SK-N-SH (cell line): ENCODE data around the gene TMEM168. TPM values are rescaled to one million over a fixed set of nuclear protein-coding genes. Genes with fewer than 3 reads are reported as not detected.

Source experiments
- CTCF ChIA-PET: fragments of 300-600, 350-600 bp; formaldehyde crosslinking; extraction: SDS; loops from one replicate; lab custom pipeline; 2021; lab: Yijun Ruan, JAX
- POLR2A ChIA-PET: fragments of 350-600 bp; sonication (Branson Sonifier 250); formaldehyde crosslinking; extraction: SDS; loops from one replicate; lab custom pipeline; 2020; ENCODE audit warnings: antibody characterized with exemption, inconsistent platforms; lab: Yijun Ruan, JAX
- DNase-seq: peaks from one replicate; pipeline ENCODE4 v3.0.0; 2012
- H2AFZ ChIP-seq: fragments of 200-600 bp; sonication (generic); 2 replicates; pipeline ENCODE4 v1.8.1; 2016; ENCODE audit warnings: antibody characterized with exemption, mild to moderate bottlenecking, low read depth
- H3F3A ChIP-seq: fragments of 200-600 bp; sonication (generic); replicated peaks from 2 replicates; pipeline ENCODE3; 2016; ENCODE audit warnings: antibody characterized with exemption, mild to moderate bottlenecking; ENCODE audit not compliant: insufficient read depth
- H3K27ac ChIP-seq, 2 experiments: fragments of 200-500 bp in 1 of 2; fragments of 200-600 bp in 1 of 2; sonication (Bioruptor generic) in 1 of 2; sonication (generic), shearing (Covaris generic) in 1 of 2; 2 replicates each; pipeline versions ENCODE4 v1.5.1 to v1.6.1; 2014 to 2016; ENCODE audit warnings: low read depth in 2 of 2, inconsistent platforms in 1 of 2, low read length in 1 of 2, mild to moderate bottlenecking in 1 of 2, mixed read lengths in 1 of 2
- H3K27me3 ChIP-seq: fragments of 200-600 bp; sonication (generic), shearing (Covaris generic); 2 replicates; pipeline ENCODE4 v1.6.1; 2016; ENCODE audit warnings: mixed run types; ENCODE audit not compliant: insufficient read depth
- H3K36me3 ChIP-seq, 2 experiments: fragments of 200-500 bp in 1 of 2; fragments of 200-600 bp in 1 of 2; sonication (Bioruptor generic) in 1 of 2; sonication (generic) in 1 of 2; replicated peaks in 1 of 2; 2 replicates each; pipeline versions ENCODE3 to v1.5.1; 2014 to 2016; ENCODE audit warnings: low read length in 1 of 2, mild to moderate bottlenecking in 1 of 2; ENCODE audit not compliant: insufficient read depth in 2 of 2, control insufficient read depth in 1 of 2
- H3K4me1 ChIP-seq, 2 experiments: fragments of 200-500 bp in 1 of 2; fragments of 200-600 bp in 1 of 2; sonication (Bioruptor generic) in 1 of 2; sonication (generic), shearing (Covaris generic) in 1 of 2; 2 replicates each; pipeline versions ENCODE4 v1.5.1 to v1.6.1; 2014 to 2016; ENCODE audit warnings: low read depth in 1 of 2, low read length in 1 of 2, mixed run types in 1 of 2; ENCODE audit not compliant: insufficient read depth in 2 of 2, control insufficient read depth in 1 of 2
- H3K4me2 ChIP-seq: fragments of 200-600 bp; sonication (generic), shearing (Covaris generic); 2 replicates; pipeline ENCODE4 v1.6.1; 2017; ENCODE audit warnings: mixed run types
- H3K4me3 ChIP-seq, 2 experiments: fragments of 200-500 bp in 1 of 2; fragments of 200-600 bp in 1 of 2; sonication (Bioruptor generic) in 1 of 2; sonication (generic), shearing (Covaris generic) in 1 of 2; 2 replicates each; pipeline versions ENCODE4 v1.5.1 to v1.8.1; 2014 to 2016; ENCODE audit warnings: low read depth in 2 of 2, inconsistent platforms in 1 of 2, low read length in 1 of 2, mild to moderate bottlenecking in 1 of 2, mixed read lengths in 1 of 2, moderate library complexity in 1 of 2
- H3K79me2 ChIP-seq: fragments of 200-600 bp; sonication (generic); 2 replicates; pipeline ENCODE4 v1.8.1; 2017; ENCODE audit warnings: mild to moderate bottlenecking; ENCODE audit not compliant: insufficient read depth
- H3K9ac ChIP-seq: fragments of 200-600 bp; sonication (generic); 2 replicates; pipeline ENCODE4 v1.6.1; 2017; ENCODE audit warnings: mixed run types
- H3K9me2 ChIP-seq: fragments of 200-600 bp; sonication (generic); 2 replicates; pipeline ENCODE4 v1.6.1; 2017; ENCODE audit warnings: mixed run types
- H3K9me3 ChIP-seq: fragments of 200-600 bp; sonication (generic); 2 replicates; pipeline ENCODE4 v1.6.1; 2017; ENCODE audit warnings: mixed run types, mild to moderate bottlenecking, moderate library complexity
- H4K20me1 ChIP-seq: fragments of 200-600 bp; sonication (generic); 2 replicates; pipeline ENCODE4 v1.6.1; 2017; ENCODE audit warnings: mild to moderate bottlenecking, mixed run types; ENCODE audit not compliant: insufficient read depth
- CHD2 ChIP-seq: fragments of 150-350 bp; IDR thresholded peaks from 2 replicates; pipeline ENCODE4 v1.6.1; 2018; ENCODE audit warnings: low read length; ENCODE audit not compliant: partially characterized antibody
- EP300 ChIP-seq, 2 experiments: IDR thresholded peaks; 2 replicates each; pipeline versions ENCODE4 v1.4.0 to v1.6.1; 2012; ENCODE audit warnings: borderline replicate concordance in 1 of 2, low read depth in 1 of 2, low read length in 1 of 2
- FOSL2 ChIP-seq: IDR thresholded peaks from 2 replicates; pipeline ENCODE4 v1.4.0; 2012; ENCODE audit warnings: low read depth, mild to moderate bottlenecking, moderate library complexity, borderline replicate concordance
- FOXJ3 ChIP-seq: sonication (generic); formaldehyde crosslinking; IDR thresholded peaks from 2 replicates; pipeline ENCODE4 v1.5.1; 2020; ENCODE audit warnings: mild to moderate bottlenecking, missing genetic modification reagents
- FOXM1 ChIP-seq: IDR thresholded peaks from 2 replicates; pipeline ENCODE4 v1.4.0; 2012; ENCODE audit warnings: low read depth, mild to moderate bottlenecking
- GABPA ChIP-seq: IDR thresholded peaks from 2 replicates; pipeline ENCODE4 v1.4.0; 2012; ENCODE audit warnings: low read depth, mild to moderate bottlenecking
- NFIC ChIP-seq: IDR thresholded peaks from 2 replicates; pipeline ENCODE4 v1.4.0; 2012; ENCODE audit warnings: borderline replicate concordance
- POLR2AphosphoS5 ChIP-seq: IDR thresholded peaks from 2 replicates; pipeline ENCODE4 v1.6.1; 2012; ENCODE audit warnings: low read depth, low read length
- RCOR1 ChIP-seq: fragments of 150-350 bp; IDR thresholded peaks from 2 replicates; pipeline ENCODE4 v1.6.1; 2017; ENCODE audit warnings: antibody characterized with exemption, low read length
- RFX5 ChIP-seq: IDR thresholded peaks from 2 replicates; pipeline ENCODE4 v1.6.1; 2012; ENCODE audit warnings: mild to moderate bottlenecking, improper control_type of control experiment, low read length
- RXRA ChIP-seq: IDR thresholded peaks from 2 replicates; pipeline ENCODE4 v1.4.0; 2012; ENCODE audit warnings: low read depth, mild to moderate bottlenecking, borderline replicate concordance
- SMC3 ChIP-seq: IDR thresholded peaks from 2 replicates; pipeline ENCODE4 v1.6.1; 2012; ENCODE audit warnings: low read depth, low read length, improper control_type of control experiment
- TCF12 ChIP-seq: IDR thresholded peaks from 2 replicates; pipeline ENCODE4 v1.4.0; 2012
- WGBS: methylation state at CpG from one replicate; pipeline ENCODE4 v1.1.6; 2017; ENCODE audit warnings: low lambda C conversion rate; 5-methylcytosine and 5-hydroxymethylcytosine counted together
- polyA plus RNA-seq, 3 experiments: library from polyadenylated mRNA; depleted of rRNA; stranded (reverse); fragments of >200 nt; gene quantifications; 2 replicates each; pipeline ENCODE4 v1.2.3, GENCODE V29; 2012
- TF ChIP-seq, protein P1 (sequence below): fragments of 150-350 bp; IDR thresholded peaks from 2 replicates; pipeline ENCODE4 v1.6.1; 2017; ENCODE audit warnings: antibody characterized with exemption, low read length, low read depth, borderline replicate concordance
- TF ChIP-seq, protein P2 (sequence below): fragments of 150-350 bp; IDR thresholded peaks from 2 replicates; pipeline ENCODE4 v1.6.1; 2016; ENCODE audit warnings: mild to moderate bottlenecking, low read depth, low read length
- TF ChIP-seq, protein P3 (sequence below): IDR thresholded peaks from 2 replicates; pipeline ENCODE4; 2012
- TF ChIP-seq, protein P4 (sequence below): fragments of 200-600 bp; sonication (generic); IDR thresholded peaks from 2 replicates; pipeline ENCODE4 v1.6.1; 2017; ENCODE audit warnings: antibody characterized with exemption, mild to moderate bottlenecking, moderate library complexity
- TF ChIP-seq, protein P5 (sequence below): IDR thresholded peaks from 2 replicates; pipeline ENCODE4 v1.4.0; 2012; ENCODE audit warnings: low read depth, borderline replicate concordance

The TMEM168 gene
- polyA plus RNA-seq, 1 of the 3 experiments (the other 2 are of a cell fraction) = 32.2 TPM

DNA sequence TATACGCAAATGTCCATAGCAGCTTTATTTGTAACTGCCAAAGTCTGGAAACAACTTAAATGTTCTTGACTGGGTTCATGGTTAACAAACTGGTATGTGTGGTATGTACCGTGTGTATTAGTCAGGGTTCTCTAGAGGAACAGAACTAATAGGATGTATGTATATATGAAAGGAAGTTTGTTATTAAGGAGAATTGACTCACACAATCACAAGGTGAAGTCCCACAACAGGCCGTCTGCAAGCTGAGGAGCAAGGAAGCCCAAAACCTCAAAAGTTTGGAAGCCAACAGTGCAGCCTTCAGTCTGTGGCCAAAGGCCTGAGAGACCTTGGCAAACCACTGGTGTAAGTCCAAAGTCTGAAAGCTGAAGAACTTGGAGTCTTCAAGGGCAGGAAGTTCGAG is 66.8 kb downstream of the TMEM168 start:
- Histone ChIP-seq H3K36me3 (no peaks in the 10 kb centered on the region), H3K27me3 (no peaks in the 10 kb centered on the region), H4K20me1 (no peaks in the 10 kb centered on the region), H3K27ac (no peak overlapping the region), H3K9me2 (no peaks in the 10 kb centered on the region), H2AFZ (no peak overlapping the region), H3K79me2 (no peaks in the 10 kb centered on the region), H3K4me1 (no peaks in the 10 kb centered on the region), H3K9ac (no peak overlapping the region), H3K4me2 (no peak overlapping the region), H3K4me3 (no peak overlapping the region), H3K9me3 (no peaks in the 10 kb centered on the region), H3F3A (no peaks in the 10 kb centered on the region)
- CTCF ChIA-PET = no interaction called here
- TF ChIP-seq, protein P1, sequence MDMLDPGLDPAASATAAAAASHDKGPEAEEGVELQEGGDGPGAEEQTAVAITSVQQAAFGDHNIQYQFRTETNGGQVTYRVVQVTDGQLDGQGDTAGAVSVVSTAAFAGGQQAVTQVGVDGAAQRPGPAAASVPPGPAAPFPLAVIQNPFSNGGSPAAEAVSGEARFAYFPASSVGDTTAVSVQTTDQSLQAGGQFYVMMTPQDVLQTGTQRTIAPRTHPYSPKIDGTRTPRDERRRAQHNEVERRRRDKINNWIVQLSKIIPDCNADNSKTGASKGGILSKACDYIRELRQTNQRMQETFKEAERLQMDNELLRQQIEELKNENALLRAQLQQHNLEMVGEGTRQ = no peak
- TF ChIP-seq FOSL2 (no peak), FOXM1 (no peak), FOXJ3 (CRISPR knock-in tag) (no peak), RCOR1 (no peak), RXRA (no peak), SMC3 (no peak), POLR2AphosphoS5 (no peak)
- POLR2A ChIA-PET = no interaction called here
- 56% methylated on average over 4 of the region's 4 CpGs for WGBS
- no peak for DNase-seq

DNA sequence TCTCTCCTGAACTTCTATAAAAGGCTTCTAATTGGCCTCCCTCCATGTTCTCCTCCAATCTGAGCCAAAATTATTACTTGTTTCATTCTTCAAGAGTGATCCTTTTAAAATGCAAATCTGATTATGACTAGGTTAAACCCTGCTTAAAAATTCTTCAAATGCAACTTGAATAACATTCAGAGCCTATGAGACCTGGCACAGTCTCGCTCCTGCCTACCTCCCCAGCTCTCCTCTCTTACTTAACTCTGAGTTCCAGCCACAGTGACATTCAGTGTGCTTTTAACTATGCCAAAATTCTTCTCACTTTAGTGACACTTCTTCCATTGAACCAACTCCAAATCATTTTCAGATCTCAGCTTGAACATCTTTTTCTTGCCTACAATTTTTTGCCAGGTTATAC is 68.8 kb downstream of the TMEM168 start:
- CTCF ChIA-PET = no interaction called here
- Histone ChIP-seq H2AFZ (no peak overlapping the region), H3K4me1 (no peaks in the 10 kb centered on the region), H3K27ac (no peak overlapping the region), H3K79me2 (no peaks in the 10 kb centered on the region), H3K9me3 (no peaks in the 10 kb centered on the region), H3F3A (no peaks in the 10 kb centered on the region), H3K4me2 (no peak overlapping the region), H3K36me3 (no peaks in the 10 kb centered on the region), H3K27me3 (no peaks in the 10 kb centered on the region), H4K20me1 (no peaks in the 10 kb centered on the region), H3K4me3 (no peak overlapping the region), H3K9ac (no peak overlapping the region), H3K9me2 (no peaks in the 10 kb centered on the region)
- TF ChIP-seq, protein P2, sequence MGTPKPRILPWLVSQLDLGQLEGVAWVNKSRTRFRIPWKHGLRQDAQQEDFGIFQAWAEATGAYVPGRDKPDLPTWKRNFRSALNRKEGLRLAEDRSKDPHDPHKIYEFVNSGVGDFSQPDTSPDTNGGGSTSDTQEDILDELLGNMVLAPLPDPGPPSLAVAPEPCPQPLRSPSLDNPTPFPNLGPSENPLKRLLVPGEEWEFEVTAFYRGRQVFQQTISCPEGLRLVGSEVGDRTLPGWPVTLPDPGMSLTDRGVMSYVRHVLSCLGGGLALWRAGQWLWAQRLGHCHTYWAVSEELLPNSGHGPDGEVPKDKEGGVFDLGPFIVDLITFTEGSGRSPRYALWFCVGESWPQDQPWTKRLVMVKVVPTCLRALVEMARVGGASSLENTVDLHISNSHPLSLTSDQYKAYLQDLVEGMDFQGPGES = no peak
- TF ChIP-seq, protein P3, sequence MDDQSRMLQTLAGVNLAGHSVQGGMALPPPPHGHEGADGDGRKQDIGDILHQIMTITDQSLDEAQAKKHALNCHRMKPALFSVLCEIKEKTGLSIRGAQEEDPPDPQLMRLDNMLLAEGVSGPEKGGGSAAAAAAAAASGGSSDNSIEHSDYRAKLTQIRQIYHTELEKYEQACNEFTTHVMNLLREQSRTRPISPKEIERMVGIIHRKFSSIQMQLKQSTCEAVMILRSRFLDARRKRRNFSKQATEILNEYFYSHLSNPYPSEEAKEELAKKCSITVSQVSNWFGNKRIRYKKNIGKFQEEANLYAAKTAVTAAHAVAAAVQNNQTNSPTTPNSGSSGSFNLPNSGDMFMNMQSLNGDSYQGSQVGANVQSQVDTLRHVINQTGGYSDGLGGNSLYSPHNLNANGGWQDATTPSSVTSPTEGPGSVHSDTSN = no peak
- TF ChIP-seq, protein P4, sequence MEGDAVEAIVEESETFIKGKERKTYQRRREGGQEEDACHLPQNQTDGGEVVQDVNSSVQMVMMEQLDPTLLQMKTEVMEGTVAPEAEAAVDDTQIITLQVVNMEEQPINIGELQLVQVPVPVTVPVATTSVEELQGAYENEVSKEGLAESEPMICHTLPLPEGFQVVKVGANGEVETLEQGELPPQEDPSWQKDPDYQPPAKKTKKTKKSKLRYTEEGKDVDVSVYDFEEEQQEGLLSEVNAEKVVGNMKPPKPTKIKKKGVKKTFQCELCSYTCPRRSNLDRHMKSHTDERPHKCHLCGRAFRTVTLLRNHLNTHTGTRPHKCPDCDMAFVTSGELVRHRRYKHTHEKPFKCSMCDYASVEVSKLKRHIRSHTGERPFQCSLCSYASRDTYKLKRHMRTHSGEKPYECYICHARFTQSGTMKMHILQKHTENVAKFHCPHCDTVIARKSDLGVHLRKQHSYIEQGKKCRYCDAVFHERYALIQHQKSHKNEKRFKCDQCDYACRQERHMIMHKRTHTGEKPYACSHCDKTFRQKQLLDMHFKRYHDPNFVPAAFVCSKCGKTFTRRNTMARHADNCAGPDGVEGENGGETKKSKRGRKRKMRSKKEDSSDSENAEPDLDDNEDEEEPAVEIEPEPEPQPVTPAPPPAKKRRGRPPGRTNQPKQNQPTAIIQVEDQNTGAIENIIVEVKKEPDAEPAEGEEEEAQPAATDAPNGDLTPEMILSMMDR = no peak
- TF ChIP-seq GABPA (no peak), RFX5 (no peak), NFIC (no peak), RCOR1 (no peak), CHD2 (no peak), TCF12 (no peak), EP300 (IDR thresholded peaks at IDR 0.05; ENCODE audit: borderline replicate concordance in 1 of 2, low read depth in 1 of 2, low read length in 1 of 2) (no peak)
- TF ChIP-seq, protein P5, sequence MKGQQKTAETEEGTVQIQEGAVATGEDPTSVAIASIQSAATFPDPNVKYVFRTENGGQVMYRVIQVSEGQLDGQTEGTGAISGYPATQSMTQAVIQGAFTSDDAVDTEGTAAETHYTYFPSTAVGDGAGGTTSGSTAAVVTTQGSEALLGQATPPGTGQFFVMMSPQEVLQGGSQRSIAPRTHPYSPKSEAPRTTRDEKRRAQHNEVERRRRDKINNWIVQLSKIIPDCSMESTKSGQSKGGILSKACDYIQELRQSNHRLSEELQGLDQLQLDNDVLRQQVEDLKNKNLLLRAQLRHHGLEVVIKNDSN = no peak
- no peak for DNase-seq
- POLR2A ChIA-PET = no interaction called here
- WGBS = 14% methylated on average over 1 of the region's 1 CpG
